Right renal cortex interstitium (tissue), 3 donors: ENCODE measurements around the gene PLEKHM3. TPM values are rescaled to one million over a fixed set of nuclear protein-coding genes. Genes with fewer than 3 reads are reported as not detected.

ENCODE experiments used
- polyA plus RNA-seq, 3 donors: library from polyadenylated mRNA; unstranded; fragments of 120-200 nt; gene quantifications; one replicate each; pipeline ENCODE4 v1.2.1, GENCODE V29; 2013; ENCODE audit not compliant: insufficient read length in 3 of 3

PLEKHM3 gene
- polyA plus RNA-seq, 3 donors, result 12.7 to 16.1 (median 13.4) TPM

Other genes with a start within 250 kb of the PLEKHM3 start
- under 1 TPM in 1 of 3 donors, not detected in 2; 0.21 TPM for gene CRYGD, start 99.0 kb upstream of the PLEKHM3 start, polyA plus RNA-seq
- not detected for gene CRYGC, start 104.3 kb upstream of the PLEKHM3 start, polyA plus RNA-seq
- gene CRYGB, start 120.6 kb upstream of the PLEKHM3 start, polyA plus RNA-seq, result not detected
- gene CRYGA, start 138.1 kb upstream of the PLEKHM3 start, polyA plus RNA-seq, result not detected
- under 1 TPM; 0.21 to 0.85 (median 0.44) TPM for gene C2orf80, start 164.5 kb upstream of the PLEKHM3 start, polyA plus RNA-seq
- gene IDH1, start 229.5 kb upstream of the PLEKHM3 start, polyA plus RNA-seq, result 100 to 1,000 TPM in 2 of 3 donors, 10 to 100 TPM in 1; 98.5 to 114 (median 101) TPM
- gene PIKFYVE, start 240.7 kb upstream of the PLEKHM3 start, polyA plus RNA-seq, result 10 to 100 TPM; 24.3 to 27.2 (median 25.6) TPM